H1 (cell line): ENCODE data around the gene RPS21. TPM values are rescaled to one million over a fixed set of nuclear protein-coding genes. Genes with fewer than 3 reads are reported as not detected.
A peak's percentile ranks its signal among the peaks of the same experiment; 100 is the strongest.

Experiments used
- ASH2L ChIP-seq: fragments of 200-600, 300-600 bp; sonication (generic); IDR thresholded peaks from one replicate; pipeline ENCODE4 v1.7.1; 2017; ENCODE audit warnings: low read length
- BRCA1 ChIP-seq: IDR thresholded peaks from 2 replicates; pipeline ENCODE4 v1.6.1; 2012; ENCODE audit warnings: low read depth, low read length, improper control_type of control experiment
- CHD1 ChIP-seq: IDR thresholded peaks from 2 replicates; pipeline ENCODE4 v1.6.1; 2012; ENCODE audit warnings: low read depth, low read length, improper control_type of control experiment
- CREB1 ChIP-seq: IDR thresholded peaks from 2 replicates; pipeline ENCODE4 v1.6.1; 2012; ENCODE audit warnings: inconsistent platforms
- FOSL1 ChIP-seq: IDR thresholded peaks from 2 replicates; pipeline ENCODE4 v1.6.1; 2011; ENCODE audit warnings: mild to moderate bottlenecking, low read depth, low read length, moderate library complexity; ENCODE audit not compliant: insufficient read depth
- HDAC6 ChIP-seq: IDR thresholded peaks from one replicate; pipeline ENCODE4 v1.7.1; 2012; ENCODE audit warnings: low read depth, mild to moderate bottlenecking, inconsistent platforms, low read length, moderate library complexity
- JUN ChIP-seq: IDR thresholded peaks from 2 replicates; pipeline ENCODE4 v1.6.1; 2011; ENCODE audit warnings: low read depth, mild to moderate bottlenecking, improper control_type of control experiment, low read length
- KDM4A ChIP-seq: IDR thresholded peaks from one replicate; pipeline ENCODE4 v1.7.1; 2012; ENCODE audit warnings: low read depth, mild to moderate bottlenecking, moderate library complexity, low read length, inconsistent platforms; ENCODE audit not compliant: severe bottlenecking
- NANOG ChIP-seq: IDR thresholded peaks from 2 replicates; pipeline ENCODE4 v1.6.1; 2011; ENCODE audit warnings: low read length, low read depth, mild to moderate bottlenecking, inconsistent platforms; ENCODE audit not compliant: insufficient read depth, poor library complexity, severe bottlenecking
- POLR2A ChIP-seq, 2 experiments: IDR thresholded peaks; 1 replicate in 1 of 2; 2 replicates in 1 of 2; pipeline ENCODE4 v1.6.1; 2011; ENCODE audit warnings: low read depth in 2 of 2, low read length in 2 of 2, mild to moderate bottlenecking in 2 of 2; ENCODE audit errors: control extremely low read depth in 1 of 2
- RNF2 ChIP-seq: fragments of 200-900, 300-1000 bp; sonication (generic); IDR thresholded peaks from 2 replicates; pipeline ENCODE4 v1.7.1; 2016; ENCODE audit warnings: borderline replicate concordance, low read depth, mild to moderate bottlenecking, antibody characterized with exemption, low read length; ENCODE audit not compliant: poor library complexity, severe bottlenecking; ENCODE audit errors: missing control alignments
- RXRA ChIP-seq: IDR thresholded peaks from 2 replicates; pipeline ENCODE4 v1.6.1; 2011; ENCODE audit warnings: low read depth, mild to moderate bottlenecking, low read length, moderate library complexity; ENCODE audit not compliant: insufficient read depth
- SAP30 ChIP-seq: fragments of 300-600 bp; sonication (generic); IDR thresholded peaks from 2 replicates; pipeline ENCODE4 v1.7.1; 2012; ENCODE audit warnings: low read length, moderate library complexity, mild to moderate bottlenecking, inconsistent platforms; ENCODE audit not compliant: insufficient read depth, insufficient replicate concordance
- SIN3A ChIP-seq, 2 experiments: IDR thresholded peaks in 1 of 2; conservative IDR thresholded peaks in 1 of 2; 2 replicates each; pipeline ENCODE4 v1.6.1; 2011 to 2012; ENCODE audit warnings: low read length in 2 of 2, improper control_type of control experiment in 1 of 2, low read depth in 1 of 2, mild to moderate bottlenecking in 1 of 2
- SIRT6 ChIP-seq: IDR thresholded peaks from one replicate; pipeline ENCODE4 v1.7.1; 2012; ENCODE audit warnings: low read length, inconsistent platforms
- SRF ChIP-seq: IDR thresholded peaks from 2 replicates; pipeline ENCODE4 v1.6.1; 2011; ENCODE audit warnings: mild to moderate bottlenecking, low read depth, low read length, moderate library complexity
- TCF12 ChIP-seq: IDR thresholded peaks from 2 replicates; pipeline ENCODE4 v1.6.1; 2011; ENCODE audit warnings: low read depth, mild to moderate bottlenecking, low read length
- polyA plus RNA-seq, 7 experiments: library from polyadenylated mRNA; depleted of rRNA in 3 of 7; stranded (reverse) in 5 of 7; unstranded in 2 of 7; fragments of >200 nt in 5 of 7; fragments of 200-250 nt in 2 of 7; gene quantifications; 1 replicate in 5 of 7; 2 replicates in 1 of 7; 4 replicates in 1 of 7; pipeline versions ENCODE4 v1.2.1 to v1.2.3, GENCODE V29; 2011 to 2013; ENCODE audit warnings: missing spikeins in 2 of 7, mixed read lengths in 2 of 7
- total RNA-seq: library from RNA; stranded (reverse); fragmentation: NEBNext Ultra II Directional; extraction: Animal tissue kit (Norgen Biotek cat#: 25700); gene quantifications from 2 replicates; pipeline ENCODE4 v1.2.1, GENCODE V29; 2021
- TF ChIP-seq, protein P1 (sequence below): IDR thresholded peaks from 2 replicates; pipeline ENCODE4 v1.6.1; 2012; ENCODE audit warnings: inconsistent platforms
- TF ChIP-seq, protein P2 (sequence below): IDR thresholded peaks from 2 replicates; pipeline ENCODE4 v1.6.1; 2011; ENCODE audit warnings: low read length, improper control_type of control experiment
- TF ChIP-seq, protein P3 (sequence below): IDR thresholded peaks from 2 replicates; pipeline ENCODE4 v1.6.1; 2012; ENCODE audit warnings: low read length, inconsistent platforms

RPS21 gene
- total and polyA plus RNA-seq, 2 of the 8 experiments (the other 6 are each of a cell fraction or from before 2014, with no cell fraction given) = 1,787 to 7,219 TPM

DNA sequence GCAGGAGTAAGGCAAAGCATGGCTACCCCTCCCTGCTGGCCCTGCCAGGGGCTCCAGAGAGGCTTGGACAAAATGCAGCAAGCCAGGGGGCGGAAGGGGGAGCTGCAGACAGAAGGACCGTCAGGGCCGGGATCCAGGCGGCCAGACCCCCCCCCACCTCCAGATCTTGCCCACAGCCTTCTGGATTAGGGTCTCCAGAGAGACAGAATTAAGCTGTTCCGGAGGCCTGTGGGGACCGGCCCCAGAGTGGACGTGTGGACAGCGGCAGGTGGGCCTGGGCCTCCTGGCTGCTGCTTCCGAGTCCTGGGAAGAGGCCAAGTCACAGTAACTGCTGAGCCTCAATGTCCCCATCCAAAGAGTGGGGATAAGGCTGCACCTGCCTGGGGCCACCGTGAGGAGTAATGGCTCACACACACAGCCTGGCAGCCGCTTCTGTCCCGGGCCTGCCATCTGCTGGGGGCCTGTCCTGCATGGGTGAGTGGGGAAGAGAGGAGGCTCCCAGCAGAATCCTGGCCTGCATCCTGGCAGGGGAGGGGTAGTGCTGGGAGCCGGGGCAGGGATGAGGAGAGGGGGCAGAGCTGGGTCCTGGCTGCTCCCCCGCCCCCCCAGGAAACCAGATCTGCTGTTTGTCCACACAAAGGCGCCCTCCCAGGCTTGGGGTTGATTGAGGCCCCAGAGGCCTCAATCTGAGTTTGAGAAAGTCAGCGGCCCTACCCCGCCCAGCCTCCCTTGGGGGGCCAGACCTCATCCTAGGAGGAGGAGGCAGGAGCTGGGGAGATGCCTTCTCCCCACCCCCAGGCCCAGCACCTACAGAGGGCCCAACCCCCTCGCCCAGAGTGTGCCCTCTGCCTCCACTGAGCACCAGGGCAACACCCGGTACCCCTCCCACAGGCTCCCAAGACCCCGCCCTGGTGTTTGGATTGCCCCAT lies 23.6 kb upstream of the RPS21 start (continued):
- TF ChIP-seq, protein P1, sequence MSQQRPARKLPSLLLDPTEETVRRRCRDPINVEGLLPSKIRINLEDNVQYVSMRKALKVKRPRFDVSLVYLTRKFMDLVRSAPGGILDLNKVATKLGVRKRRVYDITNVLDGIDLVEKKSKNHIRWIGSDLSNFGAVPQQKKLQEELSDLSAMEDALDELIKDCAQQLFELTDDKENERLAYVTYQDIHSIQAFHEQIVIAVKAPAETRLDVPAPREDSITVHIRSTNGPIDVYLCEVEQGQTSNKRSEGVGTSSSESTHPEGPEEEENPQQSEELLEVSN = no peak
- TF ChIP-seq RNF2 (no peak), NANOG (no peak), BRCA1 (no peak), CREB1 (no peak), TCF12 (no peak), RXRA (no peak), POLR2A (IDR thresholded peaks at IDR 0.05; ENCODE audit: control extremely low read depth in 1 of 2, low read depth in 2 of 2, low read length in 2 of 2) (0 out of 3 replicates have a peak, but pooled peaks of 1 of the 2 experiments have one; percentile 41), FOSL1 (no peak), SAP30 (no peak), HDAC6 (no peak), SIN3A (conservative IDR thresholded peaks at IDR 0.05 in 1 of 2, IDR thresholded peaks at IDR 0.05 in 1 of 2; ENCODE audit: low read depth in 1 of 2, low read length in 2 of 2) (no peak), KDM4A (no peak), CHD1 (no peak), JUN (no peak), ASH2L (no peak), SIRT6 (no peak), SRF (no peak)
- TF ChIP-seq, protein P2, sequence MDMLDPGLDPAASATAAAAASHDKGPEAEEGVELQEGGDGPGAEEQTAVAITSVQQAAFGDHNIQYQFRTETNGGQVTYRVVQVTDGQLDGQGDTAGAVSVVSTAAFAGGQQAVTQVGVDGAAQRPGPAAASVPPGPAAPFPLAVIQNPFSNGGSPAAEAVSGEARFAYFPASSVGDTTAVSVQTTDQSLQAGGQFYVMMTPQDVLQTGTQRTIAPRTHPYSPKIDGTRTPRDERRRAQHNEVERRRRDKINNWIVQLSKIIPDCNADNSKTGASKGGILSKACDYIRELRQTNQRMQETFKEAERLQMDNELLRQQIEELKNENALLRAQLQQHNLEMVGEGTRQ = no peak
- TF ChIP-seq, protein P3, sequence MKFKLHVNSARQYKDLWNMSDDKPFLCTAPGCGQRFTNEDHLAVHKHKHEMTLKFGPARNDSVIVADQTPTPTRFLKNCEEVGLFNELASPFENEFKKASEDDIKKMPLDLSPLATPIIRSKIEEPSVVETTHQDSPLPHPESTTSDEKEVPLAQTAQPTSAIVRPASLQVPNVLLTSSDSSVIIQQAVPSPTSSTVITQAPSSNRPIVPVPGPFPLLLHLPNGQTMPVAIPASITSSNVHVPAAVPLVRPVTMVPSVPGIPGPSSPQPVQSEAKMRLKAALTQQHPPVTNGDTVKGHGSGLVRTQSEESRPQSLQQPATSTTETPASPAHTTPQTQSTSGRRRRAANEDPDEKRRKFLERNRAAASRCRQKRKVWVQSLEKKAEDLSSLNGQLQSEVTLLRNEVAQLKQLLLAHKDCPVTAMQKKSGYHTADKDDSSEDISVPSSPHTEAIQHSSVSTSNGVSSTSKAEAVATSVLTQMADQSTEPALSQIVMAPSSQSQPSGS = no peak
